ENCODE results near the gene TTC21A.

Gene TTC21A

GRCh38 chr3:39130693-39131265, 23.3 kb downstream of the TTC21A start:
- no peak for TF ChIP-seq CTCF (IDR thresholded peaks at IDR 0.05; ENCODE audit: low read depth, low read length, missing control alignments)
- H3K4me3 ChIP-seq (replicated peaks; ENCODE audit: low read depth, low read length) = no peak overlapping the region
- no peak for DNase-seq (ENCODE audit: extremely low read depth, low read depth)

DNA sequence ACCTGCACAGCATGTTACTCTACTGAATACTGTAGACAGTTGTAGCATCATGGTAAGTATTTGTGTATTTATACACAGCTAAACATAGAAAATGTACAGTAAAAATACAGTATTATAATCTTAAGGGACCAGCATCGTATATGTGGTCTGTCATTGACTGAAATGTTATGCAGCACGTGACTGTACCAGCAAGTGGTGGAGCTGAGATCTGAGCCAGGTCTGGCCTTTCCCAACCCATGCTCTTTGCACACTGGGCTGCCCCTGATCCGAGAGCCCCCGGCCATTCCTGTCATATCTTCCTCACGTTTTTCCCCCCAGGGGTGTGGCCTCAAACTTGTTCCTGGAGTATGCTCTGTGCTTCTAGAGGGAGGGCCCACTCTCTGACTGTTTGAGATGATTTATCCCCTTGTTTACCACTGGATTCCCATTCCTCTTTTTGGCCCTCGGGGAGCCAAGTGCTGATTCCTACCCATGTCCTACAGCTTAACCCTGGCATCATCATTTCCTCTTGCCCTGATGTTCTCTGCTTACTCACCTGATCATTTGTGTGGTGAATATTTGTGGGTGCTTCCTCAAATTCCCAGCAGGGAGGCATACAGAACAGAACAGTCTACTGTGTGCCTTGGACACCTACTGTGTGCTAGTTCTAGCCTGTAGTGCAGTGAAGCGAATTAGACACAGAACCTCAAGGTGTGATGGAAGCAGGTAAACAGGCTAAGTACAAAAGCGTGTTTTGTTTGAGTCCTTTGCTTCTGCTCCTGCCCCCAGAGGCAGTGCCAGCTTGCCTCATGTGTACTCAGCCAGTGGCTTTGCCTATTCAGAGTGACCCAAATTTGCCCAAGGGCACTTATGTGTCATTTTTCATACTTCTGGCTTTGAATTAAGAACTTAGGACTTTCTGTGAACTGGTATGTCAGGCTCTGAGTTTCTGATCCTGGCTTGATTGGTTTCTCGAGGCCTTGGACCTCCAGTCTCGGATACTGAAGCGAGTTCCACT, 24.9 kb downstream of the TTC21A start:
- TF ChIP-seq CTCF (IDR thresholded peaks at IDR 0.05; ENCODE audit: low read depth, low read length, missing control alignments) = no peak
- DNase-seq (ENCODE audit: extremely low read depth, low read depth) = no peak
- H3K4me3 ChIP-seq (replicated peaks; ENCODE audit: low read depth, low read length) = no peak overlapping the region

DNA sequence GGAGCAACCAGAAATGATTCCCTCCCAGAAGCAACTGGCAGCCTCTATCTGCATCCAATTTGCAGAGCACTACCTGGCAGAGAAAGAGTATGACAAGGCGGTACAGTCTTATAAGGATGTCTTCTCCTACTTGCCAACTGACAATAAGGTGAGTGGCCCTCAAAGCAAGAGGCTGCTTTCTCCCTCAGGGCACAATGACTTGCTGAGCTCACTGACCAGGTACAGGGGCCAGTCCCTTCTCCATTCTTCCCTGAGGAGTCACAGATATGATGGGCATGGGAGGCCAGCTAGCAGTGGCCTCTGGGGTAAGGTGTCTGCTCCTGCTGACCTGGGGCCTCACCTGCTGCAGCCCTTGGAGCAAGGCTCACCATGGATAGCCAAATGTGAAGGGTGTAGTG, 25.6 kb downstream of the TTC21A start:
- no peak for TF ChIP-seq CTCF (IDR thresholded peaks at IDR 0.05; ENCODE audit: low read depth, low read length, missing control alignments)
- DNase-seq (ENCODE audit: extremely low read depth, low read depth) = no peak
- H3K4me3 ChIP-seq (replicated peaks; ENCODE audit: low read depth, low read length) = no peak overlapping the region

- no peak for TF ChIP-seq CTCF (IDR thresholded peaks at IDR 0.05; ENCODE audit: low read depth, low read length, missing control alignments)
- DNase-seq (ENCODE audit: extremely low read depth, low read depth) = no peak
- no peak overlapping the region for H3K4me3 ChIP-seq (replicated peaks; ENCODE audit: low read depth, low read length)
Observed at GRCh38 chr3:39133822-39134221, 26.3 kb downstream of the TTC21A start.

DNA sequence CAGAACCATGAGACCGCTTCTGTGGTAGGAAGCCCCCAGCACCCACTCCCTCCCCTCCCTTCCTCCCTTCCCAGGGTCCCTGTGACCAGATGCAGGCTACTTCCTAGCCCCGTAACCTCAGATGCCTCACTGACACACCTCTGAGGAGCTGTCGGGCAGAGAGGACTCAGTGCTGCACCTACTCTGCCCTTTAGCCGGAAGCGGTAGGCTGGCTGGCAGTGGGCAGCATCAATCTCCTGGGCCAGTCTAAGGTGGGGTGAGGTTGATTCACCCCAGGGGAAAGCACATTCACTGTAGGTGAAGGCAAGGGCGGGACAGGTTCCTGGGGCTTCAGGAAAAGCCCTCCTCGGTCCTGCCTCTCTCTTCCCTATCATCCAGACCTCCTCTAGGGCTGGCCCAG, 26.8 kb downstream of the TTC21A start:
- no peak for DNase-seq (ENCODE audit: extremely low read depth, low read depth)
- TF ChIP-seq CTCF (IDR thresholded peaks at IDR 0.05; ENCODE audit: low read depth, low read length, missing control alignments) = no peak
- H3K4me3 ChIP-seq (replicated peaks; ENCODE audit: low read depth, low read length) = no peak overlapping the region

DNA sequence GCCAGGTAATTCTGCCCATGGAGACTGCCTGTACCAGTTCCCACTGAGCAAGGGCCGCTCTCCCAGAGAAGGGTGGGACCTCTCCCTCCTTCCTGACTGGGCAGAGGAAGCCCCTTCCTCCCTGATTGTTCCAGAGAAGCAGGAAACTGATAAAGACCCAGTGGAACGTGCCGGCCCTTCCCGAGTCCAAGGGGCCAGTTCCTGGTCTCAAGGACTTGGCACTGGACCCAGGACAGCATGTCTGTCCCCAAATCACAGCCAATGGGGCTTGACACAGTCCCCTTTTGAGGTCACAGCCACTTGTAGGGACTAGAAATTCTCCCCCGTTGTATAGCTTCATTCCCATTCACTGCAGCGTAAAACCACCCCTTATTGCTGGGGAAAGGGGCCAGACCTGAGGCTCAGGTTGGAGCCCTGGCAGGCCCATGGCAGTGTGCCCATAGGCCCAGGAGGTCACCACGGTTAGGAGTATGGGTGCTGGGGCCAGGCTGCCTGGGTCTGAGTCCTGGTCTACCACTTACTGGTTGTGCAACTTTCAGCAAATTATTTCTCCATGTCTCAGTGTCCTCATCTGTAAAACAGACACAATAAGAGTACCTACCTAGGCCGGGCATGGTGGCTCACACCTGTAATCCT, 27.8 kb downstream of the TTC21A start:
- no peak for DNase-seq (ENCODE audit: extremely low read depth, low read depth)
- no peak for TF ChIP-seq CTCF (IDR thresholded peaks at IDR 0.05; ENCODE audit: low read depth, low read length, missing control alignments)
- no peak overlapping the region for H3K4me3 ChIP-seq (replicated peaks; ENCODE audit: low read depth, low read length)
